Measurements from ENCODE around the gene ACTG2.
A peak's percentile ranks its signal among the peaks of the same experiment; 100 is the strongest.

Gene ACTG2

DNA sequence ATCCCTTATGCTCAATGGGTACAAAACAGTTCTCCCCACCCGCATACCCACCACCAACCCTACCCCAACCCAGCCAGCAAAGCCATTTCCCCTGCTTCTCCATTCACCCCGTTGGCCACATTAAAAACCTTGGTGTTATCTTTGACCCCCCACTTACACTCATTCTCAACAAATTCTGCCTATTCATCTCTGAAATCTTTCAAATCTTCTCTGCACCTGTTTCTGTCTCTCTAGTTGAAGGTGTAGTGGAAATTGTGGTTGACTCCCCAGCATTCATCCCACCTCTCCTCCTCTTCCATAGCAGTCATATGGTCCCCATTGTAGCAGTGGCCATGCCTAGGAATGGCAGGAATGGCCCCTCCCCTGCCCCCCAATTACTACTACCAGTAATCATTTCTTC, 71.4 kb downstream of the ACTG2 start:
- 75% methylated on average over 2 of the region's 2 CpGs for WGBS
- Histone ChIP-seq H3K9ac (ENCODE audit: low read length) (no peak overlapping the region), H2BK12ac (ENCODE audit: low read length in 2 of 2) (no peak overlapping the region), H3K27ac (ENCODE audit: low read length, poor library complexity, severe bottlenecking) (no peak overlapping the region), H3K4me3 (ENCODE audit: insufficient read depth in 1 of 2, low read depth in 1 of 2, low read length in 2 of 2) (no peak overlapping the region), H3K23ac (ENCODE audit: low read length in 2 of 2) (no peak overlapping the region), H2BK15ac (ENCODE audit: low read depth, poor library complexity, severe bottlenecking) (no peak overlapping the region), H2AK5ac (ENCODE audit: low read length, severe bottlenecking) (no peak overlapping the region), H3K4ac (ENCODE audit: low read depth in 1 of 2, low read length in 2 of 2) (no peak overlapping the region), H4K91ac (ENCODE audit: low read length) (no peak overlapping the region), H3K27me3 (ENCODE audit: control insufficient read depth in 1 of 2, insufficient read depth in 1 of 2, low read length in 2 of 2) (no peaks in the 10 kb centered on the region), H2AFZ (ENCODE audit: low read depth, low read length) (no peak overlapping the region), H4K8ac (ENCODE audit: low read length) (peak overlapping the region; percentile 20), H3K36me3 (ENCODE audit: control insufficient read depth in 1 of 2, insufficient read depth in 2 of 2, low read depth in 1 of 2, low read length in 2 of 2) (peaks cover 9 to 11% of the 10 kb centered on the region in 2 experiments), H3K4me1 (ENCODE audit: control insufficient read depth, insufficient read depth, low read depth, low read length) (no peaks in the 10 kb centered on the region), H3K18ac (ENCODE audit: low read depth in 1 of 2, low read length in 2 of 2) (no peak overlapping the region), H3K9me3 (ENCODE audit: control insufficient read depth, low read length) (peaks cover 3% of the 10 kb centered on the region), H3K79me1 (replicated peaks; ENCODE audit: low read length, poor library complexity, severe bottlenecking) (no peaks in the 10 kb centered on the region), H3K14ac (ENCODE audit: low read length in 2 of 2) (no peak overlapping the region), H3K4me2 (ENCODE audit: low read length, poor library complexity, severe bottlenecking) (no peak overlapping the region), H2BK120ac (ENCODE audit: low read depth, low read length) (no peak overlapping the region), H2BK5ac (ENCODE audit: low read depth, low read length, poor library complexity, severe bottlenecking) (no peak overlapping the region)
- no peak for DNase-seq

DNA sequence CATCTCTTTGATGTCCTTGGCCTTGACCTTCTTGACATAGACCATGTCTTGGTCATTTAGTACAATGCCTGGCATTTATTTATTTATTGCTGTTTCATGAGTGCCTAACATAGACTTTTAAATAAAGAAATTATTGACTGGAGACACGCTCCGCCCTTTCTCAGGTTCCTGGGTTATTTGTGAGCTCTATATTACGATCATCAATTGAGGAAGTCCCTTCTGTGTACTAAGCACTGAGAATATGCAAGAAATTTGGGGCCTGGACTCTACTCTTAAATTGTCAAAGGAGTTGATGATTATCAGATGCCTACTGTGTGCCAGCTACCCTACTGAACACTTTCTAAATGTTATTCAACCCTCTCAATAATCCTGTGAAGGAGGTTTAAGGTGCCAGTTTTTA, 72.2 kb downstream of the ACTG2 start:
- Histone ChIP-seq H3K27me3 (ENCODE audit: control insufficient read depth in 1 of 2, insufficient read depth in 1 of 2, low read length in 2 of 2) (no peaks in the 10 kb centered on the region), H2BK15ac (ENCODE audit: low read depth, poor library complexity, severe bottlenecking) (no peak overlapping the region), H2BK5ac (ENCODE audit: low read depth, low read length, poor library complexity, severe bottlenecking) (no peak overlapping the region), H3K14ac (ENCODE audit: low read length in 2 of 2) (no peak overlapping the region), H3K27ac (ENCODE audit: low read length, poor library complexity, severe bottlenecking) (no peak overlapping the region), H3K4me3 (ENCODE audit: insufficient read depth in 1 of 2, low read depth in 1 of 2, low read length in 2 of 2) (no peak overlapping the region), H3K36me3 (ENCODE audit: control insufficient read depth in 1 of 2, insufficient read depth in 2 of 2, low read depth in 1 of 2, low read length in 2 of 2) (peaks cover 3% of the 10 kb centered on the region in 2 experiments), H4K8ac (ENCODE audit: low read length) (no peak overlapping the region), H2BK120ac (ENCODE audit: low read depth, low read length) (no peak overlapping the region), H3K4me2 (ENCODE audit: low read length, poor library complexity, severe bottlenecking) (no peak overlapping the region), H3K9me3 (ENCODE audit: control insufficient read depth, low read length) (peaks cover 3% of the 10 kb centered on the region), H3K4ac (ENCODE audit: low read depth in 1 of 2, low read length in 2 of 2) (no peak overlapping the region), H3K4me1 (ENCODE audit: control insufficient read depth, insufficient read depth, low read depth, low read length) (no peaks in the 10 kb centered on the region), H3K18ac (ENCODE audit: low read depth in 1 of 2, low read length in 2 of 2) (no peak overlapping the region), H2BK12ac (ENCODE audit: low read length in 2 of 2) (no peak overlapping the region), H2AK5ac (ENCODE audit: low read length, severe bottlenecking) (no peak overlapping the region), H3K79me1 (replicated peaks; ENCODE audit: low read length, poor library complexity, severe bottlenecking) (no peaks in the 10 kb centered on the region), H3K23ac (ENCODE audit: low read length in 2 of 2) (no peak overlapping the region), H2AFZ (ENCODE audit: low read depth, low read length) (no peak overlapping the region), H3K9ac (ENCODE audit: low read length) (no peak overlapping the region), H4K91ac (ENCODE audit: low read length) (no peak overlapping the region)
- WGBS: 97% methylated on average over 3 of the region's 3 CpGs
- DNase-seq: no peak

DNA sequence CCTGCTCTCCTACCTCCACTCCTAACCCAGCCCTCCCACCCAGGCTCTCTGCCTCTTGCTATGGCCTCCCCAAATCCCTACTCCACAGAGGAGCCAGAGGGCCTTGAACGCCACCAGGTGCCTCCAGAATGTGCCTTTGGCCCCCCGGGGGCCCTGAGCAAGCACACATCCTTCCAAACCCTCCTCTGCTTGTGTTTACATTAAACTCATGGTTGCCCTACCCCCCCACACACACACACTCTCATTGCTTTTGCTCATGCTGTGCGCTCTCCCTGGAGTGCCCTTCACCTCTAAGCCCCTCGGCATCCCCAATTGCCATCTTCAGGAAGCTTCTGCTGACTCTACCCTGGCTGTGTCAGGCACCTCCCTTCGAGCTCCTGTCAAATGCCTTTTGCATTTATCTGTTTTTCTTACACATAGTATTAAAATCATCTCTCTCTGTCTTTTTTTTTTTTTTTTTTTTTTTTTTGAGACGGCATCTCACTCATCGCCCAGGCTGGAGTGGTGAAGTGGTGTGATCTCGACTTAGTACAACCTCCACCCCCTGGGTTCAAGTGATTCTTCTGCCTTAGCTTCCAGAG, 75.6 kb downstream of the ACTG2 start:
- Histone ChIP-seq H3K4me3 (ENCODE audit: insufficient read depth in 1 of 2, low read depth in 1 of 2, low read length in 2 of 2) (no peak overlapping the region), H2AK5ac (ENCODE audit: low read length, severe bottlenecking) (no peak overlapping the region), H2BK120ac (ENCODE audit: low read depth, low read length) (no peak overlapping the region), H2AFZ (ENCODE audit: low read depth, low read length) (no peak overlapping the region), H2BK15ac (ENCODE audit: low read depth, poor library complexity, severe bottlenecking) (no peak overlapping the region), H3K79me1 (replicated peaks; ENCODE audit: low read length, poor library complexity, severe bottlenecking) (no peaks in the 10 kb centered on the region), H2BK5ac (ENCODE audit: low read depth, low read length, poor library complexity, severe bottlenecking) (no peak overlapping the region), H4K8ac (ENCODE audit: low read length) (peak overlapping the region; percentile 75), H3K4me1 (ENCODE audit: control insufficient read depth, insufficient read depth, low read depth, low read length) (no peaks in the 10 kb centered on the region), H3K27me3 (ENCODE audit: control insufficient read depth in 1 of 2, insufficient read depth in 1 of 2, low read length in 2 of 2) (no peaks in the 10 kb centered on the region), H3K14ac (ENCODE audit: low read length in 2 of 2) (no peak overlapping the region), H3K27ac (ENCODE audit: low read length, poor library complexity, severe bottlenecking) (no peak overlapping the region), H3K9me3 (ENCODE audit: control insufficient read depth, low read length) (no peaks in the 10 kb centered on the region), H4K91ac (ENCODE audit: low read length) (no peak overlapping the region), H3K4me2 (ENCODE audit: low read length, poor library complexity, severe bottlenecking) (no peak overlapping the region), H3K18ac (ENCODE audit: low read depth in 1 of 2, low read length in 2 of 2) (no peak overlapping the region), H3K36me3 (ENCODE audit: control insufficient read depth in 1 of 2, insufficient read depth in 2 of 2, low read depth in 1 of 2, low read length in 2 of 2) (no peaks in the 10 kb centered on the region), H3K4ac (ENCODE audit: low read depth in 1 of 2, low read length in 2 of 2) (no peak overlapping the region), H3K23ac (ENCODE audit: low read length in 2 of 2) (no peak overlapping the region), H3K9ac (ENCODE audit: low read length) (no peak overlapping the region), H2BK12ac (ENCODE audit: low read length in 2 of 2) (no peak overlapping the region)
- WGBS: 88% methylated on average over 6 of the region's 8 CpGs
- DNase-seq: no peak

DNA sequence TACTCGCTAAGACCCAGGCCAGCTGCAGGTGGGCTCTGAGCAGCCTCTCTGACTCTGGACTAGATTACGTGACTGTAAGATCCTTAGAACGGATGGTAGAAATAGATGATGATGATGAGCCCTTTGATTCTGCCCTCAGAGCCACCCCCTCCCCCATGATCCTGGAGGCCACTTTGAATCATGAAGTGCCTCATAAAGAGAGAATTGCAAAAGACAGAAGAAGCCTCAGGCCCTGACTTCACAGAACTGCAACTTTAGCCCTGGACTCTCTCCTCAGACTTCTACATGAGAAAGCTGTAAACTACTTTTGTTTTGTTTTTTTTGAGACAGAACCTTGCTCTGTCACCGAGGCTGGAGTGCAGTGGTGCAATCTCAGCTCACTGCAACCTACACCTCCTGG, 76.5 kb downstream of the ACTG2 start:
- DNase-seq: peak; percentile 56
- H4K8ac ChIP-seq (ENCODE audit: low read length): no peak overlapping the region
- no peak overlapping the region for H3K4me3 ChIP-seq (ENCODE audit: insufficient read depth in 1 of 2, low read depth in 1 of 2, low read length in 2 of 2)
- H2BK12ac ChIP-seq (ENCODE audit: low read length in 2 of 2): peak overlapping the region in 1 of 2 experiments; percentile 11
- no peaks in the 10 kb centered on the region for H3K36me3 ChIP-seq (ENCODE audit: control insufficient read depth in 1 of 2, insufficient read depth in 2 of 2, low read depth in 1 of 2, low read length in 2 of 2)
- no peaks in the 10 kb centered on the region for H3K27me3 ChIP-seq (ENCODE audit: control insufficient read depth in 1 of 2, insufficient read depth in 1 of 2, low read length in 2 of 2)
- no peaks in the 10 kb centered on the region for H3K4me1 ChIP-seq (ENCODE audit: control insufficient read depth, insufficient read depth, low read depth, low read length)
- no peak overlapping the region for H4K91ac ChIP-seq (ENCODE audit: low read length)
- no peak overlapping the region for H2AFZ ChIP-seq (ENCODE audit: low read depth, low read length)
- no peak overlapping the region for H2BK15ac ChIP-seq (ENCODE audit: low read depth, poor library complexity, severe bottlenecking)
- H2BK5ac ChIP-seq (ENCODE audit: low read depth, low read length, poor library complexity, severe bottlenecking): no peak overlapping the region
- H3K14ac ChIP-seq (ENCODE audit: low read length in 2 of 2): no peak overlapping the region
- peak overlapping the region in 1 of 2 experiments; percentile 38 for H3K18ac ChIP-seq (ENCODE audit: low read depth in 1 of 2, low read length in 2 of 2)
- H3K9me3 ChIP-seq (ENCODE audit: control insufficient read depth, low read length): no peaks in the 10 kb centered on the region
- H2AK5ac ChIP-seq (ENCODE audit: low read length, severe bottlenecking): no peak overlapping the region
- no peak overlapping the region for H2BK120ac ChIP-seq (ENCODE audit: low read depth, low read length)
- no peak overlapping the region for H3K4me2 ChIP-seq (ENCODE audit: low read length, poor library complexity, severe bottlenecking)
- no peaks in the 10 kb centered on the region for H3K79me1 ChIP-seq (replicated peaks; ENCODE audit: low read length, poor library complexity, severe bottlenecking)
- no peak overlapping the region for H3K4ac ChIP-seq (ENCODE audit: low read depth in 1 of 2, low read length in 2 of 2)
- no peak overlapping the region for H3K9ac ChIP-seq (ENCODE audit: low read length)
- H3K27ac ChIP-seq (ENCODE audit: low read length, poor library complexity, severe bottlenecking): no peak overlapping the region
- 75% methylated on average over 3 of the region's 4 CpGs for WGBS
- H3K23ac ChIP-seq (ENCODE audit: low read length in 2 of 2): no peak overlapping the region
